ENCODE measurements around the gene ID2. TPM values are rescaled to one million over a fixed set of nuclear protein-coding genes. Genes with fewer than 3 reads are reported as not detected.

ID2 gene
- total and polyA plus RNA-seq, 10 of the 15 experiments (the other 5 are each of a cell fraction or from before 2014, with no cell fraction given): 39.0 to 613 (median 73.6) TPM

DNA sequence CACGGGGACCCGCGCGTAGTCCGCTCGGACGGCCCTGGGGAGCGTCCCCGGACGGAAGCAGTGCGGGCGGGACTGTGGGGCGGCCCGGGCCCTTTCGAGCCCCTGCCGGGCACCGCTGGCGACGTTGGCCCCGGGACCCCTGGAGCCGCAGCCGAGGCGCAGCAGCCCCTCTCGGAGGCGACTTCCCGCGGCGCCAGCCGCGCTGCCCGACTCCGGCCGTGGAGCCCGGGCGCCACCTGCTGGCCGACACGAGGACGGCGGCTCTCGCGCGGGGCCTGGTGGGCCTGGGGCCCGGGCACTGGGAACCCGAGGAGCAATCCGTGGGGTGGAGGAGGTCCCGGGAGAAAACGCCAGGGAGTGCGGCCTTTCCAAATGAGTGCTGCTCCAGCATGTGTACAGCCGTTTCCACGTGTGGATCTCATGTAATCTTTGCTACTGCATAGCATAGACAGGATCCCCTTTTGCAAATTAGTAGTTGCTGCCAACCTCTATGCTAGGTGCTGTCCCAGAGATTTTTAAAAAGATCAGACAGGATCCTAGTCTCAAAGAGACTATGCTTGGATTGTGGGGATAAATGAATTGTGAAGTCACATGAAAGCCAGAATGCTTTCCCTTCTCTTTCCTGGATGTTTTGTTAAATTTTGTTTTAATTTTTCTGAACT lies 4.0 kb downstream of the ID2 start:
- BruUV-seq (replicated peaks): no TSS peak
- Histone ChIP-seq H3K27me3 (replicated peaks in 1 of 2; ENCODE audit: control insufficient read depth in 2 of 2, insufficient read depth in 2 of 2, low read length in 1 of 2) (no peaks in the 10 kb centered on the region), H3K4me1 (ENCODE audit: control insufficient read depth, insufficient read depth, low read length) (no peaks in the 10 kb centered on the region), H3K79me2 (ENCODE audit: control insufficient read depth, insufficient read depth, low read length) (peaks cover 25% of the 10 kb centered on the region), H4K20me1 (ENCODE audit: control insufficient read depth, insufficient read depth) (no peaks in the 10 kb centered on the region), H3K4me2 (ENCODE audit: control insufficient read depth, insufficient read depth) (peak overlapping the region; percentile 88), H3K36me3 (ENCODE audit: control insufficient read depth in 2 of 2, insufficient read depth in 2 of 2, low read length in 1 of 2) (no peaks in the 10 kb centered on the region), H3K27ac (ENCODE audit: control insufficient read depth, insufficient read depth) (peak overlapping the region; percentile 52), H3K4me3 (peak overlapping the region; percentile 35), H3K9ac (ENCODE audit: control insufficient read depth, insufficient read depth, low read length) (peak overlapping the region; percentile 61), H3K9me3 (replicated peaks; ENCODE audit: control insufficient read depth, insufficient read depth, low read length) (no peaks in the 10 kb centered on the region; the same call in 2 of the 3 replicates), H2AFZ (ENCODE audit: control insufficient read depth, low read depth, low read length) (peak overlapping the region; percentile 70)
- DNase-seq (ENCODE audit: low read depth, low spot score) (no peak), FAIRE-seq (no peak), ATAC-seq (peak; percentile 45)
- POLR2A ChIA-PET: interaction anchor here (1.7 to 1.8 kb wide), 2 partner anchors 111 to 201 kb away, joined by 6 to 9 read pairs; no protein-coding TSS in a partner anchor
- in situ Hi-C loops (cut with MboI): loop anchor here (5.0 to 10.0 kb wide), 6 partner anchors 159 to 1591 kb away; no protein-coding TSS in a partner anchor
- SMC1A ChIA-PET (ENCODE audit: uncharacterized antibody, unreplicated experiment): interaction anchor here (1.5 kb wide), 1 partner anchor 112 kb away, joined by 5 read pairs; no protein-coding TSS in a partner anchor
- intact Hi-C loops (cut with micrococcal nuclease; ENCODE audit: unreplicated experiment): loop anchor here (1.0 to 10.0 kb wide), 9 partner anchors 161 to 1484 kb away; no protein-coding TSS in a partner anchor
- RAD21 ChIA-PET (ENCODE audit: unreplicated experiment): interaction anchor here (1.2 to 1.8 kb wide), 7 partner anchors 102 to 211 kb away, joined by 3 to 19 read pairs (median 7); no protein-coding TSS in a partner anchor
- CTCF ChIA-PET: interaction anchor here (1.0 to 1.7 kb wide), 2 partner anchors 160 to 1258 kb away, joined by 3 to 13 read pairs; no protein-coding TSS in a partner anchor
- WGBS (ENCODE audit: insufficient coverage, insufficient replicate concordance, low lambda C conversion rate, missing lambda C conversion rate): 1% methylated on average over 19 of the region's 50 CpGs
- TF ChIP-seq GATAD2B (conservative IDR thresholded peaks at IDR 0.05; ENCODE audit: low read depth): peak; percentile 99
- TF ChIP-seq, protein P1, sequence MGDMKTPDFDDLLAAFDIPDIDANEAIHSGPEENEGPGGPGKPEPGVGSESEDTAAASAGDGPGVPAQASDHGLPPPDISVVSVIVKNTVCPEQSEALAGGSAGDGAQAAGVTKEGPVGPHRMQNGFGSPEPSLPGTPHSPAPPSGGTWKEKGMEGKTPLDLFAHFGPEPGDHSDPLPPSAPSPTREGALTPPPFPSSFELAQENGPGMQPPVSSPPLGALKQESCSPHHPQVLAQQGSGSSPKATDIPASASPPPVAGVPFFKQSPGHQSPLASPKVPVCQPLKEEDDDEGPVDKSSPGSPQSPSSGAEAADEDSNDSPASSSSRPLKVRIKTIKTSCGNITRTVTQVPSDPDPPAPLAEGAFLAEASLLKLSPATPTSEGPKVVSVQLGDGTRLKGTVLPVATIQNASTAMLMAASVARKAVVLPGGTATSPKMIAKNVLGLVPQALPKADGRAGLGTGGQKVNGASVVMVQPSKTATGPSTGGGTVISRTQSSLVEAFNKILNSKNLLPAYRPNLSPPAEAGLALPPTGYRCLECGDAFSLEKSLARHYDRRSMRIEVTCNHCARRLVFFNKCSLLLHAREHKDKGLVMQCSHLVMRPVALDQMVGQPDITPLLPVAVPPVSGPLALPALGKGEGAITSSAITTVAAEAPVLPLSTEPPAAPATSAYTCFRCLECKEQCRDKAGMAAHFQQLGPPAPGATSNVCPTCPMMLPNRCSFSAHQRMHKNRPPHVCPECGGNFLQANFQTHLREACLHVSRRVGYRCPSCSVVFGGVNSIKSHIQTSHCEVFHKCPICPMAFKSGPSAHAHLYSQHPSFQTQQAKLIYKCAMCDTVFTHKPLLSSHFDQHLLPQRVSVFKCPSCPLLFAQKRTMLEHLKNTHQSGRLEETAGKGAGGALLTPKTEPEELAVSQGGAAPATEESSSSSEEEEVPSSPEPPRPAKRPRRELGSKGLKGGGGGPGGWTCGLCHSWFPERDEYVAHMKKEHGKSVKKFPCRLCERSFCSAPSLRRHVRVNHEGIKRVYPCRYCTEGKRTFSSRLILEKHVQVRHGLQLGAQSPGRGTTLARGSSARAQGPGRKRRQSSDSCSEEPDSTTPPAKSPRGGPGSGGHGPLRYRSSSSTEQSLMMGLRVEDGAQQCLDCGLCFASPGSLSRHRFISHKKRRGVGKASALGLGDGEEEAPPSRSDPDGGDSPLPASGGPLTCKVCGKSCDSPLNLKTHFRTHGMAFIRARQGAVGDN (IDR thresholded peaks at IDR 0.05): peak; percentile 70
- TF ChIP-seq, protein P2, sequence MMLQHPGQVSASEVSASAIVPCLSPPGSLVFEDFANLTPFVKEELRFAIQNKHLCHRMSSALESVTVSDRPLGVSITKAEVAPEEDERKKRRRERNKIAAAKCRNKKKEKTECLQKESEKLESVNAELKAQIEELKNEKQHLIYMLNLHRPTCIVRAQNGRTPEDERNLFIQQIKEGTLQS (IDR thresholded peaks at IDR 0.05; ENCODE audit: borderline replicate concordance, extremely low read depth, low read depth, low read length): peak; percentile 20; the same call in 1 of the 2 replicates
- 0 out of 4 replicates have a peak, but pooled peaks have one; percentile 37 to 52 for TF ChIP-seq IKZF2 (IDR thresholded peaks at IDR 0.05)
- TF ChIP-seq ETV6 (conservative IDR thresholded peaks at IDR 0.05 in 1 of 2, IDR thresholded peaks at IDR 0.05 in 1 of 2; ENCODE audit: borderline replicate concordance in 1 of 2, low read depth in 1 of 2): 0 out of 4 replicates have a peak, but pooled peaks of 1 of the 2 experiments have one; percentile 35
- peak; percentile 99 for TF ChIP-seq RAD21 (IDR thresholded peaks at IDR 0.05; ENCODE audit: insufficient read depth, low read depth, low read length)
- TF ChIP-seq, protein P3, sequence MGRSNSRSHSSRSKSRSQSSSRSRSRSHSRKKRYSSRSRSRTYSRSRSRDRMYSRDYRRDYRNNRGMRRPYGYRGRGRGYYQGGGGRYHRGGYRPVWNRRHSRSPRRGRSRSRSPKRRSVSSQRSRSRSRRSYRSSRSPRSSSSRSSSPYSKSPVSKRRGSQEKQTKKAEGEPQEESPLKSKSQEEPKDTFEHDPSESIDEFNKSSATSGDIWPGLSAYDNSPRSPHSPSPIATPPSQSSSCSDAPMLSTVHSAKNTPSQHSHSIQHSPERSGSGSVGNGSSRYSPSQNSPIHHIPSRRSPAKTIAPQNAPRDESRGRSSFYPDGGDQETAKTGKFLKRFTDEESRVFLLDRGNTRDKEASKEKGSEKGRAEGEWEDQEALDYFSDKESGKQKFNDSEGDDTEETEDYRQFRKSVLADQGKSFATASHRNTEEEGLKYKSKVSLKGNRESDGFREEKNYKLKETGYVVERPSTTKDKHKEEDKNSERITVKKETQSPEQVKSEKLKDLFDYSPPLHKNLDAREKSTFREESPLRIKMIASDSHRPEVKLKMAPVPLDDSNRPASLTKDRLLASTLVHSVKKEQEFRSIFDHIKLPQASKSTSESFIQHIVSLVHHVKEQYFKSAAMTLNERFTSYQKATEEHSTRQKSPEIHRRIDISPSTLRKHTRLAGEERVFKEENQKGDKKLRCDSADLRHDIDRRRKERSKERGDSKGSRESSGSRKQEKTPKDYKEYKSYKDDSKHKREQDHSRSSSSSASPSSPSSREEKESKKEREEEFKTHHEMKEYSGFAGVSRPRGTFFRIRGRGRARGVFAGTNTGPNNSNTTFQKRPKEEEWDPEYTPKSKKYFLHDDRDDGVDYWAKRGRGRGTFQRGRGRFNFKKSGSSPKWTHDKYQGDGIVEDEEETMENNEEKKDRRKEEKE (IDR thresholded peaks at IDR 0.05): 0 out of 2 replicates have a peak, but pooled peaks have one; percentile 21
- TF ChIP-seq RFX5 (IDR thresholded peaks at IDR 0.05; ENCODE audit: low read depth, low read length): no peak
- no peak for TF ChIP-seq ZNF622 (IDR thresholded peaks at IDR 0.05)
- TF ChIP-seq BRCA1 (IDR thresholded peaks at IDR 0.05; ENCODE audit: low read depth, low read length): no peak
- no peak for TF ChIP-seq CEBPB (IDR thresholded peaks at IDR 0.05; ENCODE audit: borderline replicate concordance in 1 of 2, low read depth in 2 of 2, low read length in 2 of 2)
- peak; percentile 22; the same call in 1 of the 2 replicates for TF ChIP-seq BACH1 (IDR thresholded peaks at IDR 0.05; ENCODE audit: borderline replicate concordance)
- TF ChIP-seq LARP7 (IDR thresholded peaks at IDR 0.05): peak; percentile 98
- no peak for TF ChIP-seq TBL1XR1 (IDR thresholded peaks at IDR 0.05; ENCODE audit: low read depth, low read length)
- peak; percentile 80; the same call in 1 of the 2 replicates for TF ChIP-seq ZNF217 (IDR thresholded peaks at IDR 0.05)
- TF ChIP-seq ZNF24 (IDR thresholded peaks at IDR 0.05): peak; percentile 71

All from GM12878 (cell line).